HUDEP-2 (cell line): ENCODE measurements around the gene NBDY.
"Not testable (repeated sequence)": the region's sequence is repeated elsewhere in the genome, so short reads cannot be mapped to it uniquely, and the experiment has no call there.

Experiments
- DNase-seq, 76 experiments: peaks; one replicate each; lab custom pipeline; 2025; ENCODE audit not compliant: unreplicated experiment in 76 of 76; lab: John Stamatoyannopoulos, UW

NBDY gene

DNA sequence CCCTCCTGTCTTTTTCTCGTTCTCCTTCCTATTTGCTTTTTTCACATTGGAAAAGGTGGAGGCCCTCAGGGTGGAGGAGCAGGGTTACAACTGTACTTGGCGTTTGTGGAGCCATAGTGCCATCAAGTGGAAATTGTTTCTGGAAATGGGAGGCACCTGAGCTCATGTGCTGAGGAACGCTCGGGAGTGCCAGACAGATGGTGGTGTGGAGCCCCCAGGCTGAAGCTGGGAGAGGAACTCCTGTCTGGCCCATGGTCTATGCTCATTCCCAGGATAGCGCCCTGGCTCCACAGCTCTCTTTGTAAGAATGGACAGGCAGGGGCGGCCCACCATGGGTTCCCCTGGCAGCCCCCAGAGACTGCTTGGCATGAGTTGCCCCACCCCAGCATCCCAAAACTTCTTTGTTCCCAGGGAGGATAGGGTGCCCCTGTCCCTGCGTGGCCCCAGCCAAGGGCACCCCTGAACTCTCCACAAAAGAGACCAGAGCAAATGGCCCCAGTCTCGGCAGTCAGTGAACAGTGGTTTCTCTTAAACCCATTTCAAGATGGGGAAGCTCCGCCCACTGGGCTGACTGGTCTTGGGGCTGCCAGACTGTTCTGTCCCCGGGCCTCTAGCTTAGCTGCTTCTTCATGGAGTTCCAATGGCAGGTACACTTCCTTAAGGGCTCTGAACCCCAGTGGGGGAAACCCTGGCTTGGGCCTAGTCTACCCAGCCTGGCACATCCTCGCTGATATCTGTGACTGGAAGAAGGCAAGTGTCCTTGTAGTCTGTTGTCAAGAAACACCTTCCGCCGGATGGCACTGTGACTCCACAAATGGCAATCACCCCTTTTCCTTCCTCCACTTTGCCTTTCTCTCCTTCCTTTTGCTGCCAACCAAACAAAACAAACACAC lies 70.1 kb downstream of the NBDY start:
- no peak for DNase-seq

DNA sequence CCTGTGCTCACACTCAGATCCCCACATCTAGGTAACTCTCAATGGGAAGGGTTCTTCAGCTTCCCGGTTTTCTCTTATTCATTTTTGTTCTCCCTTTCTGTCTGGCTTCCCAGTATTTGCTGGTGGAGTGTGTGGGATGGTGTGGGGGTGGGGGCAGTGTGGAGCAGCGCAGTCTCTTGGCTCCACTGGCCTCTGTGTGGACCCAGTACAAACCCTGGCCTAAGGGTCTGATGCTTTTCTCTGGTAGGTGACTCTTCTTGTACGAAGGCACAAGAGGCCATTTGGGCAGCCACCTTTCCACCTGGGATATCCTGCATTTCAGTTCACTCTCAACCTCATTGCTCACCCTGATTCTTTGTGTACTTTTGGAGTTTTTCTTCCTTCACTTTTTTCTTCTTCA lies 71.3 kb downstream of the NBDY start:
- no peak for DNase-seq

DNA sequence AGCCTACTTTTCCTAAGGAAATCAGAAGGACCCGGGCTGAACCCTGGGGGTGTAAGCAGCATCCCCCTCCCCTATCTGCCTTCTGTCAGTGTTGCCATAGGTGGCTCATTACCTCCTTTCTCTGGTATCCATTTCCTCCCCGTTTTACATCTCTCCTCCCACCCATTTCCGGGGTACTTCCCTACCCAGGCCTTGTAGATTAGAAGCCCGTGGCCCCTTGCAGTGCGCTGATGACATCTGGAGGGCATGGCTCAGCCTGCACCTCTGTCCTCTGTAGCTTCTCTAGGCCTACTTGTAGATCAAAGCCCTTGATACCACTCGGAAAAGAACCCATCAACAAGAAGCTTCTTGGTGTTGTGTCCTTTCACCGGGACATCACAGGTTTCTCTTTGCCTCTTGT lies 71.8 kb downstream of the NBDY start:
- peak in 21 of 76 experiments; percentile 0 to 27 (median 6) for DNase-seq

DNA sequence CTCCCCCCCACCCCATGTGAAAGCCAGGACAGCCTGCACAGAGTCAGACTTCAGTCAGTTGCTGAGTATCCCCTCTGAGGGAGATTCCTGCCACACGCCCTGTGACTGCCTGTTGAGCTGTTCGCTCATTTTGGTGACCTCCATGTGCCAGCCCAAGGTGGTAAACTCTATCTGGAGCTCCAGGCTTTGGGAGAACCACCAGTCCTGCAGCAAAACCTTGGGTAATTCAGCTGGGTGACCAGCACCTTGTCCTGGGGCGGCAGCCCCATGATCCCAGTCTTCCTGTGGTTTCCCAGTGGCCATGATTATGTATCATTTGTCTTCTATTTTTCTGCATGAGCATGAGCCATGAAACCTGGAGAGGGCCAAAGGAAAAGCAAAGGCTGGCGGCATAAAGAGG lies 73.4 kb downstream of the NBDY start:
- no peak for DNase-seq

DNA sequence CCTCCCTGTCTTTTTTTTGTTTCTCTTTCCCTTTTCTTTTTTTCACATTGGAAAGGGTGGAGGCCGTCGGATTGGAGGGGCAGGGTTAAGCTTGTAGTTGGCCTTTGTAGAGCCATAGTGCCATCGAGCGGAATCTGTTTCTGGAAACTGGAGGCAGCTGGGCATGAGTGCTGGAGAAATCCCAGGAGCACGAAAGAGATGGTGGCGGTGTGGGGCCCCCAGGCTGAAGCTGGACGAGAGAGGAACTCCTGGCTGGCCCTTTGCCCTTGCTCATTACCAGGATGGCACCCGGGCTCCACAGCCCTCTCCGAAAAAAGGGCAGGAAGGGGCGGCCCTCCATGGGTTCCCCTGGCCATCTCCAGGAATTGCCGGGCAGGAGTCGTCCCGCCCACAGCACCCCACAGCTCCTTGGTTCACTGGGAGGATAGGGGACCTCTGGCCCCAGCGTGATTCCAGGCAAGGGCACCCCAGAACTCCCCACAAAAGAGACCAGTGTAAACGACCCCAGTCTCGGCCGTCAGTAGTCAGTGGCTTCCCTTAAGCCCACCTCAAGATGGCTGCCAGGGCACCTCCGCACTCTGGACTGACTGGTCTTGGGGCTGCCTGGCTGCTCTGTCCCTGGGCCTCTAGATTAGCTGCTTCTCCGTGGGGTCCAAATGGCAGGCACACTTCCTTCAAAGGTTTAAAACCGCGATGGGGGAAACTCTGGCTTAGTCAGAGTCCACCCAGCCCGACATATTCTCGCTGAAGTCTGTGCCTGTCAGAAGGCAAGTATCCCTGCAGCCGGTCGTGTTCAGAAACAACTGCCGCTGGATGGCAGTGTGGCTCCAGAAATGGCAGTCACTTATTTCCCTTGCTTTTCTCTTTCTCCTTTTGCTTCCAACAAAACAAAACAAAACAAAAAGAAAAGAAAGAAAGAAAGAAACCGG lies 74.1 kb downstream of the NBDY start:
- peak in 60 of 76 experiments; percentile 0 to 63 (median 23) for DNase-seq

DNA sequence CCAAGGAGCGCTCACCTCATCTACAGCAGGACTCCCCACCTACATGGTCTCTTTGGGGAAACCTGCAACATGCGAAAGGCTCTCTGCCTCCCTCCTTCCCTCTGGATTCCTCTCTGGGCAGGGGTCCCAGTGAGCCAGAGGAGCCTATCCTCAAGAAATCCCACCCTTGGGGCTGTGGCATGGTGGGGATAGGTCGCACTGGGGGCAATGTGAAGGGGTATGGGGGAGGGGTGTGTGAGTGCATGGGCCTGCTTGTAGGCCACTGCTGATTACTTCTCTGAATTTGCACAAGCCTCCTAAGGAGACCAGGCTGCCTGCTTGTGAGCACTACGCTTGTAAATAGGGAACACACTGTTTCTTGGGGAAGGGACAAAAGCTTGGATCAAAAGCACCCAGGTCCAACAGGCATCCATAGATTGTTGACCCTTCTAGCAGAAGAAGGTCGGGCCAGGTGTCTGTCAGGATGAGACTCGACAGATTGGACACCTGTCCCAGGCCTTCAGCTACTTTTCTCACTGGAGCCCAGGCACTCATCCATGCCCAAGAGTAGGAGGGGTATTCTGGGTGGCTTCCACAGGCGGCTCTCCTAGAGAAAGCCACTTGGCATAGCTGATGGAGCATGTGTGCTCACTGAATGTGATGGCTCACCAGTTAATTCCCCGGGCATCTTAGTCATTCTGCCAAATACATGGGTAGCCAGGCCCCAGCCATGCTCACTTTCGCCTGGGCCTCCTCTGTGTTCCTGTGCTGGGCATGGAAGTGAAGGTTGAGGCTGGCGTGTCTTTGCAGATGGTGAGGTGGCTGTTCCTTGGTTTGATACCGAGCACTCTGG lies 75.0 kb downstream of the NBDY start:
- DNase-seq: no peak

DNA sequence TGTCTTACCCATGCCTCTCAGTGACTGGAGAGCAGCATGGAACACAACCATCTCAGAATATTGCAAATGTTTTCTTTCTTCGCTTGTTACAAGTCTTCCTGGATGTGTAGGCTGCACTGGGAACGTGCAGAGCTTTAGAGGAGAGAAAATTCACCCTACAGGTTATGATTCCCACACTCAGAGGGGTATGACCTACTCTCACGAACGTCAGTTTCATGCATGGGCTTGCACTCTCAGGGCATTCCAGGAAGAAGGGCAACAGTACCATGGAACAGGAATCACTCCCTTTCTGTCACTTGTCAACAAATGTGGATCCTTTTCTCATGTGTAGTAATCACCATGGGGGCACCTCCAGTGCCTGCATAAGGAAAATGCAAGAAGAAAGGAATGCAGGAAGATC lies 75.8 kb downstream of the NBDY start:
- DNase-seq: no peak

DNA sequence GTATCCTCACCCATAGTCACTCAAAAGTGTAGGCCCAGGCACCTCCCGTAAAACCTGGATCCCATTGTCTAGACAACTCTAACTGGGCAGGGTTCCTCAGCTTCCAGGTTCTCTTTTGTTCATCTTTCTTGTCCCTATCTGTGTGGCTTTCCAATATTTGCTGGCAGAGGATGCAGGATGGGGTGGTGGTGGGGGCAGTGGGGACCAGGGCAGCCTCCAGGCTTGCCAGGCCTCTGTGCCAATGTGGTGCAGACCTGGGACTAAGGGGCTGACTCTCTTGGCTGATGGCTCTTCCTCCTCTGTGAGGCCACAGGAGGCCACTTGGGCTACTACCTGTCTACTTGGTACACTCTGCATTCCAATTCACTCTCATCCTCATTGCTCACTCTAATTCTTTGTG lies 76.4 kb downstream of the NBDY start:
- no peak for DNase-seq

DNA sequence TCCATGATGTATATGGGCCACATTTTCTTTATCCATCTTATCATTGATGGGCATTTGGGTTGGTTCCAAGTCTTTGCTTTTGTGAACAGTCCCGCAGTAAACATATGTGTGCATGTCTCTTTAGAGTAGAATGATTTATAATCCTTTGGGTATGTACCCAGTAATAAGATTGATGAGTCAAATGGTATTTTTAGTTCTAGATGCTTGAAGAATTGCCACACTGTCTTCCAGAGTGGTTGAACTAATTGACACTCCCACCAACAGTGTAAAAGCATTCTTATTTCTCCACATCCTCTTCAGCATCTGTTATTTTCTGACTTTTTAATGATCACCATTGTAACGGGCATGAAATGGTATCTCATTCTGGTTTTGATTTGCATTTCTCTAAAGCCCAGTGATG lies 77.1 kb downstream of the NBDY start:
- DNase-seq: not testable (repeated sequence)

DNA sequence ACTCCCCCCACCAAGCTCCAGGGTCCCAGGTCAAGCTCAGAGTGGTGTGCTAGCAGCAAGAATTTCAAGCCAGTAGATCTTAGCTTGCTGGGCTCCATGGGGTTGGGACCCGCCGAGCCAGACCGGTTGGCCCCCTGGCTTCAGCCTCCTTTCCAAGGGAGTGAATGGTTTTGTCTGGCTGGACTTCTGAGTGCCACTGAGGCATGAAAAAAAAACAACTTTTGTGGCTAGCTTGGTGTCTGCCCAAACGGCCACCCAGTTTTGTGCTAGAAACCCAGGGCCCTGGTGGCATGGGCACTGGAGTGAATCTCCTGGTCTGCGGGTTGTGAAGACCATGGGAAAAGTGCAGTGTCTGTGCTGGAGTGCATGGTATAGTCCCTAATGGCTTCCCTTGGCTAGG lies 82.6 kb downstream of the NBDY start:
- no peak for DNase-seq

DNA sequence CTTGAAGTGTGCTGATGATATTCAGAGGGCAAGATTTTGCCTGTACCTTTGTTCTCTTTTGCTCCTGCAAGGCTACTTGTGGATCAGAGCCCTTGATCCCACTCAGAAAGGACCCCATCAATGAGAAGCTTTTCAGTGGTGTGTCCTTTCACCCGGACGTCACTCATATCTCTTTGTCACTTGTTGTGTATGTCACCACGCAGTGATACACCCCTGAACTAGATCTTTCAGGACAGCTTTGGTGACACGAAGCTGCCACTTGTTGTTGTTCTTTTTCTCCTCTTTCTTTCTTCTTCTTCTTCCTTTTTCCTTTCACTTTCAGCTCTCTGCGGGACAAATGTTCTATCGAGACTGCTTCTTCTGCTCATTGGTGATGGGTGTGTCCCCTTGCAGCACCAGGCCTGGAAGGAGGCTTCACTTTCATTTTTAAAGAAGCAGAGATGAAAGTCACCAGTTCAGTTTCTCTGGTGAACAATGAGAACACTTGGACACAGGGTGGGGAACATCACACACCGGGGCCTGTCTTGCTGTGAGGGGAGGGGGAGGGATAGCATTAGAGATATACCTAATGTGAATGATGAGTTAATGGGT lies 83.6 kb downstream of the NBDY start:
- DNase-seq: peak in 22 of 76 experiments; percentile 0 to 46 (median 10)

DNA sequence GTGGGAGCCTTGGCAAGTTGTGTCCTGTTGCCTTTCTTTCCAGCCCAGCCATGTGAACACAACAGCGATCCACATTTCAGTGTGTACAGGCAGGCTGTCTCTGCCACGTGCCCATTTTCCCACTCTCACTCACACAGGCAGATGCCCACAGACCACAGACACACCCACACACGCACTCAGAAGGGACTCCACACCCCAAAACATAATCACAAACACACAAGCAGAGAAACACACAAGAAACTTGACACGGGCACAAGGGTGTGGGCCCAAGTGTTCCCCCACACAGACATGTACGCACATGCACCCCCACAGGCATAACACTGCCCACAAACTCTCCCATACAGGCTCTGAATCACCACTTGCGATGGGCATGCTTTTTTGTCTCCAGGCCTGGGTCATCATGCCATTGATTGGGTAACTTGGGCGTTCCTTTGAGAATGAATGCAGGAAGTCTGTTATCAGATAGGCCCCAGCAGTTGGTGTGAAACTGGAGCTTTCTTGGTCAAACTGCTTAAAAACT lies 84.3 kb downstream of the NBDY start:
- peak in 71 of 76 experiments; percentile 7 to 82 (median 50) for DNase-seq

DNA sequence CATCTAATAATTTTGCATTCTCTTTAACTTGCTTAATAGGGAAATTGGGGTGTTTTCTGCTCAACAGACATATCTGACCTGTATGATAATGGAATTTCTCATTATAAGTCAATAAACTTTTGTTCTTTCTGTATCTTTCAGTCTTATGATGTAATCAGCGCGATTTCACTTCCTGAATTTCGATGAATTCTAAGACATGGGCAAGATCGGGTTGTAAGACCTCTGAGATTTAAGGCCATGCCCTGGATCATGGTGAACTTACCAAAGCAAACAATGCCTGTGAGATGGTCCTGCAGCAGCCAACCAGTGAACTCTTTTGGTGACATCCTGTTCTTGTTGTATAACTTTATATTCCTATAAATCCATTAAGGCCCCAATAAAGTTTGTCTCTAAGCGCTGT lies 88.1 kb downstream of the NBDY start:
- no peak for DNase-seq

DNA sequence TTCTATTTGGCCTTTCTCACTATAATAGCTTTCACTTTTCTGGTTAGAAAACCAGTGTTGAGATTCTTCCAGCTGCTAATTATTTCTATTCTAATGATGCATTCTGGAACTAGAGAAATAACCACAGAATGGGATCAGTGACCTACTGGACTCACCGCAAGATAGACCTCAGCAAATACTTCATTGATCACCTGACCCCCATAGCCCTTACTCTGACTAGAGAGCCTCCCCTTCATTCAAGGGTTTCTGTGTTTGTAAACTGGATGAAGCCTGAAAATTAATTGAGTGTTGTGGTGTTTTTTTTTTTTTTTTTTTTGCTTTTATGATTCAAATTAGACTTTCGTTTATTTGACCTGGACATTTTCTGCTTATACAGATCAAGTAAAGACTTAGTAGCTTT lies 97.0 kb downstream of the NBDY start:
- no peak for DNase-seq

DNA sequence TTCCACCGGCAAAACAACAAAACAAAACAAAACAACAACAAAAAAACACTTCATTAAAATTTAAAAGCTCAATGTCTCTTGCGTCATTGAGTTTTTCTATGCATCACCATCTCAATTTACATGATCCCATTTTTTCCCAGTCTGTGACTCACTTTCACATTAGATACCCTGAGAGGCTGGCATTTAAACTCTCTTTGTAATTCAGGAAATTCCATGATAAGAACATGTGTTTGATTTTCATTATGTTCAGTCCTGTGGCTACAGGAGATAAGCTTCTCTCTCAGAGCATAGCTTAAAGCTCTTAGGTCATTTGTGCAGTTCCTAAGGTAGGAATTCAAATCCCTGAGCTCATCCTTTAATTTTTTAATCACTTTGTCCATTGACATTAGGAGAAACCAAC lies 104.6 kb downstream of the NBDY start:
- DNase-seq: no peak

DNA sequence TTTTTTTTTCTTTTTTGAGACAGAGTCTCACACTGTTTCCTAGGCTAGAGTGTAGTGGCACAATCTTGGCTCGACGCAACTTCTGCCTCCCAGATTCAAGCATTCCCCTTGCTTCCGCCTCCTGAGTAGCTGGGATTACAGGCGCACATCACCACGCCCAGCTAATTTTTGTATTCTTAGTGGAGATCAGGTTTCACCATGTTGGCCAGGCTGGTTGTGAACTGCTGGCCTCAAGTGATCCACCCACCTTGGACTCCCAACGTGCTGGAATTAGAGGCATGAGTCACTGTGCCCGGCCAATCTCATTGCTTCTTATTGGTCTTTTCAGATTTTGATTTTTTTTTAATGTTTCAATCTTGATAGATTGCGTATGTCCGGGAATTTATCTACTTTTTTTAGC lies 124.4 kb downstream of the NBDY start:
- no peak for DNase-seq

DNA sequence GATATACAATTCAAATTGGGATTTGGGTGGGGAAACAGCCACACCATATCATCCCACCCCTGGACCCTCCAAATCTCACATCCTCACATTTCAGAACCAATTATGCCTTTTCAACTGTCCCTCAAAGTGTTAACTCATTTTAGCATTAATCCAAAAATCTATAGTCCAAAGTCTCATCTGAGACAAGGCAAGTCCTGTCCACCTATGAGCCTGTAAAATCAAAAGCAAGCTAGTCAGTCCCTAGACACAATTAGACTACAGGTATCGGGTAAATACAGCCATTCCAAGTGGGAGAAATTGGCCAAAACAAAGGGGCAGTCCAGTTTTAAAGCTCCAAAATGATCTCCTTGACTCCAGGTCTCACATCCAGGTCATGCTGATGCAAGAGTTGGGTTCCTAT lies 128.0 kb downstream of the NBDY start:
- no peak for DNase-seq

DNA sequence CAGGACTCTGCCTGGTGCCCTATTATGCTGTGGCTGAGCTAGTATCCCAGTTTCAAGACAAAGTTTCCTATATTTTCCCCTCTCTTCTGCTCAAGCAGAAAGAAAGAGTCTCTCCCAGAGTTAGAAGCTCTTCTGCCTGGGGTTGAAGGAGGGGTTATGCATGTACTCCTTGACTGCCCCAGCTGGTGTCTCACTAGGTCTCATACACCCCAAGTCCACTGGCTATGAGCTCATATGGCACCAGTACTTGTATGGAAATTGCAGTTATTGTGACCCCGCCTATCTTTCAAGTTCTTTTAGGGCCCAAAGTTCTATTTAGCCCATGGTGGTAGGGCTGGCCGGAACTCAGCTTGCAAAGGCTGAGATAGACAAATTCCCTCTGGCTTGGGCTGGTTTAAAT lies 131.8 kb downstream of the NBDY start:
- DNase-seq: no peak
